ENCODE measurements around the gene ZNF652.

GRCh38 chr17:49349541-49349940 lies 12.5 kb downstream of the ZNF652 start:
- TF ChIP-seq CTCF (IDR thresholded peaks at IDR 0.05) (no peak), USF2 (IDR thresholded peaks at IDR 0.05; ENCODE audit: borderline replicate concordance, low read depth, low read length) (no peak), EP300 (IDR thresholded peaks at IDR 0.05; ENCODE audit: borderline replicate concordance in 1 of 2, low read depth in 1 of 2, low read length in 1 of 2) (no peak), SIN3A (IDR thresholded peaks at IDR 0.05; ENCODE audit: borderline replicate concordance, low read depth, low read length) (no peak), TAF1 (IDR thresholded peaks at IDR 0.05; ENCODE audit: borderline replicate concordance, low read depth, low read length) (no peak), POLR2AphosphoS5 (IDR thresholded peaks at IDR 0.05; ENCODE audit: low read depth, low read length) (no peak), RFX5 (IDR thresholded peaks at IDR 0.05; ENCODE audit: low read length) (no peak), RAD21 (IDR thresholded peaks at IDR 0.05; ENCODE audit: low read length) (no peak), NFIC (IDR thresholded peaks at IDR 0.05; ENCODE audit: borderline replicate concordance) (no peak), SMC3 (IDR thresholded peaks at IDR 0.05; ENCODE audit: low read depth, low read length) (no peak), REST (IDR thresholded peaks at IDR 0.05; ENCODE audit: low read depth, low read length) (no peak), TEAD4 (IDR thresholded peaks at IDR 0.05; ENCODE audit: borderline replicate concordance, insufficient read depth) (no peak), USF1 (IDR thresholded peaks at IDR 0.05; ENCODE audit: borderline replicate concordance, low read depth) (no peak)
